Large intestine (tissue), 3 donors: ENCODE measurements around the gene XKR7. TPM values are rescaled to one million over a fixed set of nuclear protein-coding genes. Genes with fewer than 3 reads are reported as not detected.
"Not testable (repeated sequence)": the region's sequence is repeated elsewhere in the genome, so short reads cannot be mapped to it uniquely, and the experiment has no call there.

Source experiments
- DNase-seq, 2 donors: peaks; one replicate each; pipeline versions ENCODE4 v3.0.0 to v3.0.0-alpha.2; 2013
- H3K27ac ChIP-seq: one replicate; pipeline ENCODE4 v1.5.1; 2013; ENCODE audit warnings: low read length
- H3K27me3 ChIP-seq: 2 replicates; pipeline ENCODE4 v1.6.1; 2013; ENCODE audit warnings: low read length; ENCODE audit not compliant: control insufficient read depth, insufficient read depth
- H3K36me3 ChIP-seq: 2 replicates; pipeline ENCODE4 v1.6.1; 2013; ENCODE audit warnings: low read length; ENCODE audit not compliant: control insufficient read depth, insufficient read depth
- H3K4me1 ChIP-seq: one replicate; pipeline ENCODE4 v1.6.1; 2013; ENCODE audit warnings: low read length; ENCODE audit not compliant: control insufficient read depth, insufficient read depth
- H3K4me3 ChIP-seq: one replicate; pipeline ENCODE4 v1.5.1; 2013; ENCODE audit warnings: low read length
- H3K9me3 ChIP-seq: one replicate; pipeline ENCODE4 v1.6.1; 2013; ENCODE audit warnings: mild to moderate bottlenecking, low read depth, low read length, moderate library complexity; ENCODE audit not compliant: control insufficient read depth
- WGBS: methylation state at CpG from one replicate; pipeline ENCODE4 v1.1.5; 2013; ENCODE audit warnings: low lambda C conversion rate; ENCODE audit not compliant: insufficient coverage; 5-methylcytosine and 5-hydroxymethylcytosine counted together
- polyA plus RNA-seq: library from polyadenylated mRNA; unstranded; fragments of 120-200 nt; gene quantifications from one replicate; pipeline ENCODE4 v1.2.1, GENCODE V29; 2013

The XKR7 gene
- polyA plus RNA-seq, 1 donor = 0.81 TPM

- WGBS = no CpG with 5 or more reads among the region's 9 CpGs
- peaks cover 2% of the 10 kb centered on the region for H3K4me1 ChIP-seq
Observed at GRCh38 chr20:31925631-31926030, 42.3 kb upstream of the XKR7 start.

GRCh38 chr20:31926493-31926892 is 41.5 kb upstream of the XKR7 start:
- H3K27ac ChIP-seq = no peak overlapping the region
- no peak overlapping the region for H3K4me3 ChIP-seq
- H3K27me3 ChIP-seq = no peaks in the 10 kb centered on the region
- no peaks in the 10 kb centered on the region for H3K9me3 ChIP-seq
- WGBS = 83% methylated on average over 1 of the region's 2 CpGs
- no peaks in the 10 kb centered on the region for H3K4me1 ChIP-seq
- H3K36me3 ChIP-seq = no peaks in the 10 kb centered on the region
- DNase-seq = no peak

More at GRCh38 chr20:31925631-31926030, 42.3 kb upstream of the XKR7 start:
- no peaks in the 10 kb centered on the region for H3K36me3 ChIP-seq
- no peaks in the 10 kb centered on the region for H3K27me3 ChIP-seq
- no peak overlapping the region for H3K27ac ChIP-seq
- no peak overlapping the region for H3K4me3 ChIP-seq
- DNase-seq = no peak
- H3K9me3 ChIP-seq = no peaks in the 10 kb centered on the region

GRCh38 chr20:31927627-31928159 is 40.3 kb upstream of the XKR7 start:
- Histone ChIP-seq H3K36me3 (no peaks in the 10 kb centered on the region), H3K4me3 (no peak overlapping the region), H3K4me1 (no peaks in the 10 kb centered on the region), H3K27ac (no peak overlapping the region), H3K9me3 (no peaks in the 10 kb centered on the region), H3K27me3 (no peaks in the 10 kb centered on the region)
- DNase-seq = no peak
- 73% methylated on average over 3 of the region's 8 CpGs for WGBS

- H3K4me3 ChIP-seq, H3K4me1 ChIP-seq, H3K9me3 ChIP-seq, H3K36me3 ChIP-seq, DNase-seq, H3K27ac ChIP-seq, H3K27me3 ChIP-seq: not testable (repeated sequence)
- WGBS = 20% methylated on average over 1 of the region's 4 CpGs
Observed at GRCh38 chr20:31929631-31930030, 38.3 kb upstream of the XKR7 start.

- no peaks in the 10 kb centered on the region for H3K36me3 ChIP-seq
- H3K27ac ChIP-seq = no peak overlapping the region
- H3K4me1 ChIP-seq = no peaks in the 10 kb centered on the region
- H3K9me3 ChIP-seq = no peaks in the 10 kb centered on the region
- DNase-seq = no peak
- no peak overlapping the region for H3K4me3 ChIP-seq
- no peaks in the 10 kb centered on the region for H3K27me3 ChIP-seq
- WGBS = 50% methylated on average over 2 of the region's 5 CpGs
Observed at GRCh38 chr20:31930779-31931178, 37.2 kb upstream of the XKR7 start.

- Histone ChIP-seq H3K27me3 (no peaks in the 10 kb centered on the region), H3K4me3 (no peak overlapping the region), H3K27ac (no peak overlapping the region), H3K36me3 (no peaks in the 10 kb centered on the region), H3K9me3 (no peaks in the 10 kb centered on the region), H3K4me1 (no peaks in the 10 kb centered on the region)
- no CpG with 5 or more reads among the region's 10 CpGs for WGBS
- no peak for DNase-seq
Observed at GRCh38 chr20:31933698-31934097, 34.3 kb upstream of the XKR7 start.

- Histone ChIP-seq H3K36me3 (no peaks in the 10 kb centered on the region), H3K4me1 (no peaks in the 10 kb centered on the region)
Observed at GRCh38 chr20:31934491-31934890, 33.5 kb upstream of the XKR7 start.

GRCh38 chr20:31934968-31935764 is 32.8 kb upstream of the XKR7 start:
- Histone ChIP-seq H3K4me3 (no peak overlapping the region), H3K9me3 (no peaks in the 10 kb centered on the region), H3K27ac (no peak overlapping the region), H3K36me3 (no peaks in the 10 kb centered on the region), H3K27me3 (no peaks in the 10 kb centered on the region), H3K4me1 (no peaks in the 10 kb centered on the region)
- DNase-seq = no peak
- WGBS = 60% methylated on average over 1 of the region's 8 CpGs

More at GRCh38 chr20:31934491-31934890, 33.5 kb upstream of the XKR7 start:
- no CpG with 5 or more reads among the region's 14 CpGs for WGBS
- no peak overlapping the region for H3K4me3 ChIP-seq
- DNase-seq = no peak
- H3K27me3 ChIP-seq = no peaks in the 10 kb centered on the region
- H3K9me3 ChIP-seq = no peaks in the 10 kb centered on the region
- no peak overlapping the region for H3K27ac ChIP-seq

GRCh38 chr20:31936420-31936819 is 31.5 kb upstream of the XKR7 start:
- no peaks in the 10 kb centered on the region for H3K9me3 ChIP-seq
- WGBS = no CpG with 5 or more reads among the region's 4 CpGs
- no peak for DNase-seq
- H3K27me3 ChIP-seq = no peaks in the 10 kb centered on the region
- no peak overlapping the region for H3K27ac ChIP-seq
- no peaks in the 10 kb centered on the region for H3K36me3 ChIP-seq
- no peak overlapping the region for H3K4me3 ChIP-seq
- H3K4me1 ChIP-seq = no peaks in the 10 kb centered on the region

- H3K27me3 ChIP-seq = no peaks in the 10 kb centered on the region
- H3K4me1 ChIP-seq = no peaks in the 10 kb centered on the region
- H3K9me3 ChIP-seq = no peaks in the 10 kb centered on the region
- DNase-seq = no peak
- WGBS = no CpG with 5 or more reads among the region's 1 CpG
- no peak overlapping the region for H3K4me3 ChIP-seq
- H3K36me3 ChIP-seq = peaks cover 4% of the 10 kb centered on the region
- no peak overlapping the region for H3K27ac ChIP-seq
Observed at GRCh38 chr20:31937820-31938219, 30.1 kb upstream of the XKR7 start.

GRCh38 chr20:31939661-31940060 is 28.3 kb upstream of the XKR7 start:
- Histone ChIP-seq H3K4me3 (no peak overlapping the region), H3K4me1 (no peaks in the 10 kb centered on the region), H3K27ac (no peak overlapping the region), H3K27me3 (no peaks in the 10 kb centered on the region), H3K36me3 (peaks cover 22% of the 10 kb centered on the region), H3K9me3 (no peaks in the 10 kb centered on the region)
- DNase-seq = no peak
- no CpG with 5 or more reads among the region's 2 CpGs for WGBS
